ENCODE data around the gene FXYD1.
"Not testable (repeated sequence)": the region's sequence is repeated elsewhere in the genome, so short reads cannot be mapped to it uniquely, and the experiment has no call there.

Gene FXYD1

DNA sequence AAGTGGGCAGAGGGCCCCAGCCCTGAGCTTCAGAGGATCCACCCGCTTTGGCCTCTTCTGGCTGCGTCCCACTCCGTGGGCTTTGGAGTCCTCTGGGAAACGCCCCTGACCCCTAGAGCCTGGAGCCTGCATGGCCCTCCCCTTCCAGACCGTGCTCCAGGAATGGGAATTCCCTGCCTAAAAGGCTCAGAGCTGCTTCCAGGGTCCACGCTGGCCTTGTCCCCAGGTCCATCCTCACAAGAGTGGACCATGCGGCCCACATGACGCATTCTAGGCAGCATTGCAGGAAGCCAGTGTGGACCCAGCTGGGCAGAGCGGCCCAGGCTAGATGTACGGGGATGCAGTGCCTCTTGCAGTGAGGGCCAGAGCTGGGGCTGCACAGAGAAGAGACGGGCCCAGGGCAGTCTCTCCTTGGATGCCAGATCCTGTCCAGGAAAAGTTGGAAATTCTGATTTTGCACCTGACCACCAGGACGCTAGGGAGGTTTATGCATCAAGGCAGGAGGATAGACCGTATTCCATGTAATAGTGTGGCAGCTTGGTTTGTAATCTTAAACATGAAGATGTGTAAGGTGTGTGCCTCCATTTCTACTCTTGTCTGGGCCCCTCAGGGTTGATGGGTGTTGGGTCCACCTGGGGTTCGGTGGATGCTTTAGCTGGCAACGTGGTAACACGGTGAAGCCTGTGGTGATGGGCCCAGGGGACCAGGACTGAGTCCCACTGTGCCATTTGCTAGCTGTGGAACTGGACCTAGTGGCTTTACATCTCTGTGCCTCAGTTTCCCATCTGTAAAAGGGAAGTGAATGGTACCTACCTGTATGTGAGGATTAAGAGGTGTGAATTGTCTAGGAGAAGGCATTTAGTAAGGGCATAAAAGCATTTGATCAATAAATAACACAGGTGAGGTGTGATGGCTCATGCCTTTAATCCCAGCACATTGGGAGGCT is 37.8 kb upstream of the FXYD1 start:
- Histone ChIP-seq H3K4me1 (ENCODE audit: control insufficient read depth, insufficient read depth, low read length) (no peaks in the 10 kb centered on the region), H3K36me3 (ENCODE audit: control insufficient read depth, insufficient read depth, low read length) (no peaks in the 10 kb centered on the region), H3K4me3 (ENCODE audit: low read length) (no peak overlapping the region), H3K27me3 (ENCODE audit: control insufficient read depth, insufficient read depth, low read length) (no peaks in the 10 kb centered on the region), H3K9ac (ENCODE audit: low read length) (no peak overlapping the region), H3K27ac (ENCODE audit: low read depth, low read length) (no peak overlapping the region)

DNA sequence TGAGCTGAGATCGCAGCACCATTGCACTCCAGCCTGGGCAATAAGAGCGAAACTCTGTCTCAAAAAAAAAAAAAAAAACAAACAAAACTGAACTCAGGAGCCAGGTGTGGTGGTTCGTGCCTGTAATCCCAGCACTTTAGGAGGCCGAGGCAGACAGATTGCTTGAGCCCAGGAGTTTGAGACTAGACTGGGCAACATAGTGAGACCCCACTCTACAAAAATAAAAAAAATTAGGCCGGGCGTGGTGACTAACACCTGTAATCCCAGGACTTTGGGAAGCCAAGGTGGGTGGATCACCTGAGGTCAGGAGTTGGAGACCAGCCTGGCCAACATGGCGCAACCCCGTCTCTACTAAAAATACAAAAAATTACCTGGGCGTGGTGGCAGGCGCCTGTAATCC is 36.7 kb upstream of the FXYD1 start:
- H3K9ac ChIP-seq (ENCODE audit: low read length); H3K36me3 ChIP-seq (ENCODE audit: control insufficient read depth, insufficient read depth, low read length); H3K4me1 ChIP-seq (ENCODE audit: control insufficient read depth, insufficient read depth, low read length); H3K27me3 ChIP-seq (ENCODE audit: control insufficient read depth, insufficient read depth, low read length); H3K4me3 ChIP-seq (ENCODE audit: low read length); H3K27ac ChIP-seq (ENCODE audit: low read depth, low read length): not testable (repeated sequence)

DNA sequence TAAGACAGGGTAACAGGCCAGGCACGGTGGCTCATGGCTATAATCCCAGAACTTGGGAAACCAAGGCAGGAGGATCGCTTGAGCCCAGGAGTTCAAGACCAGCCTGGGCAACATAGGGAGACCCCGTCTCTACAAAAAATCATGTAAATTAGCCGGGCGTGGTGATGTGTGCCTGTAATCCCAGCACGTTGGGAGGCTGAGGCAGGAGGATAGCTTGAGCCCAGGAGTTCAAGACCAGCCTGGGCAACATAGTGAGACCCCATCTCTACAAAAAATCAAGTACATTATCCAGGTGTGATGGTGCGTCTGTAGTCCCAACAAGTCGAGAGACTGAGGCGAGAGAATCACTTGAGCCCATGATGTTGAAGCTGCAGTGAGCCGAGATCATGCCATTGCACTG is 35.0 kb upstream of the FXYD1 start:
- H3K4me3 ChIP-seq (ENCODE audit: low read length); H3K9ac ChIP-seq (ENCODE audit: low read length); H3K36me3 ChIP-seq (ENCODE audit: control insufficient read depth, insufficient read depth, low read length); H3K4me1 ChIP-seq (ENCODE audit: control insufficient read depth, insufficient read depth, low read length); H3K27ac ChIP-seq (ENCODE audit: low read depth, low read length); H3K27me3 ChIP-seq (ENCODE audit: control insufficient read depth, insufficient read depth, low read length): not testable (repeated sequence)

DNA sequence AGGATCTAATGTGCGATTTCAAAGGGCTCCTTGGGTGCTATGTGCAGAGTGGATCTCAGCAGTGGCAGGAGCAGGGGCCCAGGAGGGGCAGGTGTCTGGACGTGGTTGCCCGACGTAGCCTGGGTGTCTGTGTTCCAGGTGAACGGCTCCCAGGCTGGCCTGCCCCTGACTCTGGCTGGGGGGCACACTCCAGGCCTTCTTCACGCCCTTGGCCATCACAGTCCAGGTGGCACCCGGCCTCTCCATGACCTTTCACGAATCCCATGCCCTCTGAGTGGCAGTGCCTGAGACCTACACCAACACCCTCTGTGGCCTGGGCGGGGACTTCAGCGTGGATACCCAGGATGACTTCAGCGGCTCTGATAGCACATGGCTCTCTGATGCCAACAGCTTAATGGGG is 34.3 kb upstream of the FXYD1 start:
- H3K27ac ChIP-seq (ENCODE audit: low read depth, low read length), result no peak overlapping the region
- H3K4me3 ChIP-seq (ENCODE audit: low read length), result no peak overlapping the region
- no peaks in the 10 kb centered on the region for H3K36me3 ChIP-seq (ENCODE audit: control insufficient read depth, insufficient read depth, low read length)
- H3K9ac ChIP-seq (ENCODE audit: low read length), result no peak overlapping the region
- H3K4me1 ChIP-seq (ENCODE audit: control insufficient read depth, insufficient read depth, low read length), result no peaks in the 10 kb centered on the region
- no peaks in the 10 kb centered on the region for H3K27me3 ChIP-seq (ENCODE audit: control insufficient read depth, insufficient read depth, low read length)

DNA sequence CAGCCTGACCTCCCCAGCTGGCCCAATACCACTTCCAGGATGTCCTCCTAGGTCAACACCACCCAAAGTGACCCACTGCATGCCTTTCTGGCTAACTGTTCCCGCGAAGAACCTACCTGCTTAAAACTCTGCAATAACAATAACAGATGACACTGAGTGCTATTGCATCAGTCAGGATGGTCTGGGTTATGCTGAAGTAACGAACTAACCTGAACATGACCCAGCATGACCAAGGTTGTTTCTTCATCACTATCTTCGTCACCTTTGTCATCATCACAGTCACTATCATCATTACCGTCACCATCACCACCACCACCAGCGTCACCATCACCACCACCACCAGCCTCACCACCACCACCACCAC is 33.6 kb upstream of the FXYD1 start:
- H3K4me1 ChIP-seq (ENCODE audit: control insufficient read depth, insufficient read depth, low read length), result no peaks in the 10 kb centered on the region
- H3K36me3 ChIP-seq (ENCODE audit: control insufficient read depth, insufficient read depth, low read length), result no peaks in the 10 kb centered on the region
- H3K27ac ChIP-seq (ENCODE audit: low read depth, low read length), result no peak overlapping the region
- H3K27me3 ChIP-seq (ENCODE audit: control insufficient read depth, insufficient read depth, low read length), result no peaks in the 10 kb centered on the region
- no peak overlapping the region for H3K9ac ChIP-seq (ENCODE audit: low read length)
- no peak overlapping the region for H3K4me3 ChIP-seq (ENCODE audit: low read length)

DNA sequence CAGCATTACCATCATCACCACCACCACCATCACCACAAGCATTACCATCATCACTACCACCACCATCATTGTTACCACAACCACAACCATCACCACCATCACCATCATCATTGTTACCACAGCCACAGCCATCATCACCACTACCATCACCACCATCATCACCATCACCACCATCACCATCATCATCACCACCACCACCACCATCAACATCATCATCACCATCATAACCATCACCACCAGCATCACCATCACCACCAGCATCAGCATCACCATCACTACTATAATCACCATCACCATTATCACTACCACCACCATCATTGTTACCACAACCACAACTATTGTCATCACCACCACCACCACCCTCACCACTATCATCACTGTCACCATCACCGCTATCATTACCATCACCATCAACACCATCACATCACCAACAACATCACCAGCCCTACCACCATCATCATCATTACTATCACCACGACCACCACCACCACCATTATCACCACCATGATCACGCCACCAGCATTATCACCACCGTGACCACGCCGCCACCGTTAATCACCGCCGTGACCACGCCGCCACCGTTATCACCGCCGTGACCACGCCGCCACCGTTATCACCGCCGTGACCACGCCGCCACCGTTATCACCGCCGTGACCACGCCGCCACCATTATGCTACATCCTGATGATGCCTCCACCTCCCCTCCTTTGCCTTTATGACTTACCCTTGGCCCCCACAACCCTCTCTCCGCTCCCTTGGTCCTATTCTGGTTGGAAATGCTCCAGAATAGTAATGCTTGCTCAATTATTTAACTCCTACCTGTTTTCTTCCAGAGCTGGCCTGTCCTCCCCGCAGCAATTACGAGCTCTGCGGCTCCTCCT is 33.0 kb upstream of the FXYD1 start:
- Histone ChIP-seq H3K36me3 (ENCODE audit: control insufficient read depth, insufficient read depth, low read length) (no peaks in the 10 kb centered on the region), H3K4me3 (ENCODE audit: low read length) (no peak overlapping the region), H3K9ac (ENCODE audit: low read length) (no peak overlapping the region), H3K4me1 (ENCODE audit: control insufficient read depth, insufficient read depth, low read length) (no peaks in the 10 kb centered on the region), H3K27me3 (ENCODE audit: control insufficient read depth, insufficient read depth, low read length) (no peaks in the 10 kb centered on the region), H3K27ac (ENCODE audit: low read depth, low read length) (peak overlapping the region; percentile 34)

DNA sequence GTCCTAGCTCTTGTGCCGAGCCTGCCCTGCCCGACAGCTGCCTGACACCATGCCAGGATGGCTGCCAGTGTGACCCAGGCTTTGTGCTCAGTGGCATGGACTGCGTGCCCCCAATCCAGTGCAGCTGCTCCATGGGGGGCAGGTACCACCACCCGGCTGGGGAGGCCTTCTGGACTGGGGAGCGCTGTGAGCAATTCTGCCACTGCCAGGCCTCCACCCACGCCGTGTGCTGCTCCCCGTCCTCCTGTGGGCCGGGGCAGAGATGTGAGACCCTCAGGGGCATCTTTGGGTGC is 32.4 kb upstream of the FXYD1 start:
- Histone ChIP-seq H3K27ac (ENCODE audit: low read depth, low read length) (peak overlapping the region; percentile 34), H3K9ac (ENCODE audit: low read length) (no peak overlapping the region), H3K4me3 (ENCODE audit: low read length) (no peak overlapping the region)

DNA sequence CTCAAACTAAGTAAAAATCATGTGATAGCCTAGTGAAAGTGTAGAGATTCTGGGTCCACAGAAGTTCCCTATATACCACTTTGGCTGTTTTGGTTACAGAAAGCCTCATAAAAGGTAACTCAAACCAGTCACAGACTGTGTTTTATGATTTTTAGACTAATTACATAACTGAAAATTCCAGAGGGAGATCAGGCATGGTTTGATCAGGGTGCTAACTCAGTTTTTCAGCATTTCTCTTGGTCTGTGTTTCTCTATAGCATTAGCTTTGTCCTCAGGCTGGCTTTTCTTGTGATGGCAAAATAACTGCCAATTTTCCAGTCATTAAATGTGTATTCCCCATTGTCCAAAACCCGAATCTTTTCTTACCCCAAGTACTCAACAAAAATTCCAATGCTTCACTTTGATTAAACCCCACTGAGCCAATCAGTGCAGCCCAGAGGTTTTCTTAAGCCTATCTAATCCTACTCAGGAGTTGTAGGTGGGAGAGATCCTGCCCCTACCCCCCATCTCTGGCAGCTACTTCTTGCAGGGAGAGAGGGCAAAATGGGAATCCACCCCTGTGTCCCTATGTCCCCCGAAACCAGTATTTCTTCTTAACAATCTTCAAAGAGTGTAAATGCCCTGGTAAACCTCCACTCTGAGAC is 31.6 kb upstream of the FXYD1 start:
- H3K9ac ChIP-seq (ENCODE audit: low read length), result no peak overlapping the region
- peak overlapping the region; percentile 16 for H3K27ac ChIP-seq (ENCODE audit: low read depth, low read length)
- H3K27me3 ChIP-seq (ENCODE audit: control insufficient read depth, insufficient read depth, low read length), result no peaks in the 10 kb centered on the region
- H3K36me3 ChIP-seq (ENCODE audit: control insufficient read depth, insufficient read depth, low read length), result no peaks in the 10 kb centered on the region
- no peak overlapping the region for H3K4me3 ChIP-seq (ENCODE audit: low read length)
- no peaks in the 10 kb centered on the region for H3K4me1 ChIP-seq (ENCODE audit: control insufficient read depth, insufficient read depth, low read length)

More for the DNA sequence above, 32.4 kb upstream of the FXYD1 start:
- H3K27me3 ChIP-seq (ENCODE audit: control insufficient read depth, insufficient read depth, low read length), result no peaks in the 10 kb centered on the region
- no peaks in the 10 kb centered on the region for H3K36me3 ChIP-seq (ENCODE audit: control insufficient read depth, insufficient read depth, low read length)
- H3K4me1 ChIP-seq (ENCODE audit: control insufficient read depth, insufficient read depth, low read length), result no peaks in the 10 kb centered on the region

DNA sequence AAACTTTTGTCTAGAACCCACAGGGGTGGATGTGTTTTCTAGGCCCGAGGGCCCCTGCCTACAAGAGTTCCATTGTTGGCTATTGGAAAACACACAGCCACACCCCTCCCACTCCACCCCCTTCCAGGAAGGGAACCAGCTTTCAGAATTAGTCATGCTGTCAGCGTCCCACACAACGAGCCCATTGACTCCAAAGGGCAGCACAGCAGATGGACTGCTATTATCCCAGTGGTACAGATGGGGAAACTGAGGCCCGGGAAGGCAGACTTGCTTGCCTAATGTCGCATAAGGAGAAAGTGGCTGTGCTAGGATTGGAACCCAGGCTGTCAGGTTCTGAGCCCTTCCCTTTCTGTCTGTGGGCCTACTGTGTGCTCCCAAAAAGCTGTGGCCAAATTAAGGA is 31.1 kb upstream of the FXYD1 start:
- Histone ChIP-seq H3K9ac (ENCODE audit: low read length) (no peak overlapping the region), H3K4me3 (ENCODE audit: low read length) (no peak overlapping the region), H3K36me3 (ENCODE audit: control insufficient read depth, insufficient read depth, low read length) (no peaks in the 10 kb centered on the region), H3K27ac (ENCODE audit: low read depth, low read length) (no peak overlapping the region), H3K27me3 (ENCODE audit: control insufficient read depth, insufficient read depth, low read length) (no peaks in the 10 kb centered on the region), H3K4me1 (ENCODE audit: control insufficient read depth, insufficient read depth, low read length) (no peaks in the 10 kb centered on the region)

DNA sequence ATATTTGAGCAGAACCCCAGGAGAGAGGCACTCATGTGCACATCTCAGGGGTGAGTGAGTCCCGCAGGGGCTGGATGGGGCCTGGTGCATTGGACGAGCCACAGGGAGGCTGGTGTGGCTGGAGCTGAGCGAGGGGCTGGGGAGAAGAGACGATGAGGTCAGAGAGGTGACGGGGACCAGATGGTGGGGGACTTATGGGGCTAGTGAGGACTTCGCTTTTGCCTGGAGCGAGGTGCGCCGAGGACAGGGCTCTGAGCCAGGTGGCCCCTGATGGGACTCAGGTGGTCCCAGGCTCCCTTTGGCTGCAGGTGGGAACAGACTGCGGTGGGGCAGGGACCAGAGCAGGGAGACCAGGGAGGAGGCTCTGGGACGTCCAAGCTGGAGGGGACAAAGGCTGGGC is 29.9 kb upstream of the FXYD1 start:
- H3K9ac ChIP-seq (ENCODE audit: low read length), result no peak overlapping the region
- H3K4me1 ChIP-seq (ENCODE audit: control insufficient read depth, insufficient read depth, low read length), result no peaks in the 10 kb centered on the region
- no peaks in the 10 kb centered on the region for H3K36me3 ChIP-seq (ENCODE audit: control insufficient read depth, insufficient read depth, low read length)
- no peaks in the 10 kb centered on the region for H3K27me3 ChIP-seq (ENCODE audit: control insufficient read depth, insufficient read depth, low read length)
- no peak overlapping the region for H3K4me3 ChIP-seq (ENCODE audit: low read length)
- H3K27ac ChIP-seq (ENCODE audit: low read depth, low read length), result no peak overlapping the region

DNA sequence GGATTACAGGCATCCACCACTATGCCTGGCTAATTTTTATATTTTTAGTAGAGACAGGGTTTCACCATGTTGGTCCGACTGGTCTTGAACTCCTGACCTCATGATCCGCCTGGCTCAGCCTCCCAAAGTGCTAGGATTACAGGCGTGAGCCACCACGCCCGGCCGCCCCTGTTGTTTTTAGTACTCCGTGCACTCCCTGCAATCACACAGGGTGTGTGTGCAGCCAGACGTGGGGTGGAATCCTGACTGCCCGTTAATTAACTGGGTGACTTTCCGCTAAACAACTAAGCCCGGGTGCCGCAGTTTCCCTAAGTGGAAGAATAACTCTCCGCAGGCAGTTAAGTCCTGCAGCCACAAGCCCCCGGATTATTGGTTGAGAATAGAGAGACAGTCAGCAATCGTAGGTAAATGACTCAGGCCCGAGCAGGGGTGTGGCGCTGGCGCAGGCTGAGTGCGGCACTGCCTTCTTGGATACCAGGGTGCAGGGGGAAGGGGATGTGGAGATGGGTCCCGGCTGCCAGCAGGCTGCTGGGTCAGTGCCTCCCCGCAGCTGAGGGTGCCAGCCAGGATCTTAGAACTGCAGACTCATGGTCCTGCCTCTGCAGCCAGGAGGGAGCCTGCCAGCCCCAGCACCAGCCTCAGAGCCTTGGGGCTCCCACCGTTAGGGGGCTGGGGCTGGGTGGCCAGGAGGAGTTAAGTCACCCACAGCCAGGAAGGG is 29.1 kb upstream of the FXYD1 start:
- H3K4me3 ChIP-seq (ENCODE audit: low read length), result no peak overlapping the region
- no peaks in the 10 kb centered on the region for H3K36me3 ChIP-seq (ENCODE audit: control insufficient read depth, insufficient read depth, low read length)
- H3K9ac ChIP-seq (ENCODE audit: low read length), result no peak overlapping the region
- H3K27me3 ChIP-seq (ENCODE audit: control insufficient read depth, insufficient read depth, low read length), result no peaks in the 10 kb centered on the region
- H3K27ac ChIP-seq (ENCODE audit: low read depth, low read length), result no peak overlapping the region
- no peaks in the 10 kb centered on the region for H3K4me1 ChIP-seq (ENCODE audit: control insufficient read depth, insufficient read depth, low read length)

DNA sequence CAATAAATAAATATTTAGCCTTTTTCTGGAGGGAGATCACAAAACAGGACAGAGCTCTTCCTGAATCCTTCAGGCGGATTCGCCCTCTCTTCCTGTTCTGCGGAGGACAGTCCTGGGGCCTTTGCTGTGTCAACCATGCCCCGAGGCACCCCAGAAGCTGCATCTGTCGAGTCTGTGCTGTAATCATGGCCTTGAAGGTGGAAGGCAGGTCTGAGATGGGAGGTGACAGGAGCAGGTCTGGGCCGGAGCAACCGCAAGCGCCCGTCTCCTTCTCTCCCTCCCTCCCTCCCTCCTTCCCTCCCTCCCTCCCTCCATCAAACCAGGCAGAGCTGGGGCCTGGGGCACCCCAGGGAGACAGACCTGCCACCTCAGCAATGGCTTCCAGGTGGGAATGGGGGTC is 27.6 kb upstream of the FXYD1 start:
- Histone ChIP-seq H3K27me3 (ENCODE audit: control insufficient read depth, insufficient read depth, low read length) (no peaks in the 10 kb centered on the region), H3K36me3 (ENCODE audit: control insufficient read depth, insufficient read depth, low read length) (no peaks in the 10 kb centered on the region), H3K4me3 (ENCODE audit: low read length) (no peak overlapping the region), H3K9ac (ENCODE audit: low read length) (no peak overlapping the region), H3K27ac (ENCODE audit: low read depth, low read length) (no peak overlapping the region), H3K4me1 (ENCODE audit: control insufficient read depth, insufficient read depth, low read length) (no peaks in the 10 kb centered on the region)

All from rectal smooth muscle tissue (tissue), 1 donor.